Fibroblast of skin of right quadriceps (primary cell): Measurements from ENCODE around the gene WWOX.

Experiments used
- DNase-seq: peaks from one replicate; pipeline ENCODE4 v3.0.0-alpha.2; 2013

Gene WWOX

GRCh38 chr16:79097166-79097565 is 997.7 kb downstream of the WWOX start:
- DNase-seq: no peak

GRCh38 chr16:79097771-79098170 is 998.3 kb downstream of the WWOX start:
- no peak for DNase-seq

GRCh38 chr16:79098907-79099306 is 999.5 kb downstream of the WWOX start:
- no peak for DNase-seq

GRCh38 chr16:79099716-79100115 is 1000.3 kb downstream of the WWOX start:
- no peak for DNase-seq

GRCh38 chr16:79100447-79100846 is 1001.0 kb downstream of the WWOX start:
- DNase-seq: no peak

- no peak for DNase-seq
These were observed 1002.0 kb downstream of the WWOX start for GRCh38 chr16:79101491-79101890.

GRCh38 chr16:79104567-79104966 is 1005.1 kb downstream of the WWOX start:
- DNase-seq: no peak

GRCh38 chr16:79107301-79107700 is 1007.8 kb downstream of the WWOX start:
- DNase-seq: no peak

- no peak for DNase-seq
These were observed 1010.3 kb downstream of the WWOX start for GRCh38 chr16:79109771-79110170.

GRCh38 chr16:79110242-79110641 is 1010.8 kb downstream of the WWOX start:
- DNase-seq: no peak

GRCh38 chr16:79110953-79111352 is 1011.5 kb downstream of the WWOX start:
- no peak for DNase-seq

GRCh38 chr16:79112462-79112861 is 1013.0 kb downstream of the WWOX start:
- no peak for DNase-seq

- no peak for DNase-seq
These were observed 1014.4 kb downstream of the WWOX start for GRCh38 chr16:79113826-79114225.

GRCh38 chr16:79114759-79115158 is 1015.3 kb downstream of the WWOX start:
- DNase-seq: no peak

- no peak for DNase-seq
These were observed 1022.5 kb downstream of the WWOX start for GRCh38 chr16:79121906-79122305.

- no peak for DNase-seq
These were observed 1022.9 kb downstream of the WWOX start for GRCh38 chr16:79122343-79122742.

GRCh38 chr16:79124016-79124756 is 1024.7 kb downstream of the WWOX start:
- DNase-seq: no peak

- DNase-seq: no peak
These were observed 1028.3 kb downstream of the WWOX start for GRCh38 chr16:79127766-79128165.

- no peak for DNase-seq
These were observed 1029.3 kb downstream of the WWOX start for GRCh38 chr16:79128706-79129105.

- DNase-seq: peak; percentile 1
These were observed 1031.2 kb downstream of the WWOX start for GRCh38 chr16:79130616-79131015.

- DNase-seq: no peak
These were observed 1032.0 kb downstream of the WWOX start for GRCh38 chr16:79131321-79132075.

- no peak for DNase-seq
These were observed 1033.2 kb downstream of the WWOX start for GRCh38 chr16:79132701-79133100.

- DNase-seq: no peak
These were observed 1034.8 kb downstream of the WWOX start for GRCh38 chr16:79134300-79134699.

GRCh38 chr16:79136955-79137354 is 1037.5 kb downstream of the WWOX start:
- no peak for DNase-seq
